ENCODE data around the gene PDGFRB. TPM values are rescaled to one million over a fixed set of nuclear protein-coding genes. Genes with fewer than 3 reads are reported as not detected.
A peak's percentile ranks its signal among the peaks of the same experiment; 100 is the strongest.

The PDGFRB gene
- total RNA-seq, 4 donors from 2014 or later = 87.5 to 161 (median 113) TPM

GRCh38 chr5:150146862-150147601 lies 8.6 kb downstream of the PDGFRB start:
- Histone ChIP-seq H3K4me3 (peak overlapping the region in 1 of 2 donors; percentile 25), H3K9me3 (no peaks in the 10 kb centered on the region), H3K4me1 (peaks cover 7 to 100% (median 50%) of the 10 kb centered on the region in 3 donors), H3K36me3 (peaks cover 0 to 11% of the 10 kb centered on the region in 2 donors), H3K27ac (peak overlapping the region in 3 of 4 donors; percentile 65 to 90 (median 83)), H3K27me3 (no peaks in the 10 kb centered on the region)
- WGBS, 2 donors (ENCODE audit: low coverage in 1 of 2) = 69% methylated on average over 3 of the region's 14 CpGs; no CpG with 5 or more reads in 1 of the 2 donors
- ATAC-seq = no peak
- TF ChIP-seq EP300 (IDR thresholded peaks at IDR 0.05) = no peak
- no peak for TF ChIP-seq CTCF (IDR thresholded peaks at IDR 0.05)
- no peak for TF ChIP-seq POLR2A (IDR thresholded peaks at IDR 0.05)
- TF ChIP-seq POLR2AphosphoS5 (IDR thresholded peaks at IDR 0.05) = no peak

- no peaks in the 10 kb centered on the region for H3K27me3 ChIP-seq
- peak overlapping the region in 3 of 4 donors; percentile 65 to 90 (median 83) for H3K27ac ChIP-seq
- no peaks in the 10 kb centered on the region for H3K9me3 ChIP-seq
- no peak overlapping the region for H3K4me3 ChIP-seq
- peaks cover 14 to 100% (median 55%) of the 10 kb centered on the region in 3 donors for H3K4me1 ChIP-seq
- H3K36me3 ChIP-seq = peaks cover 0 to 10% of the 10 kb centered on the region in 2 donors
- TF ChIP-seq CTCF (IDR thresholded peaks at IDR 0.05) = no peak
- TF ChIP-seq EP300 (IDR thresholded peaks at IDR 0.05) = no peak
- no peak for TF ChIP-seq POLR2A (IDR thresholded peaks at IDR 0.05)
- no peak for TF ChIP-seq POLR2AphosphoS5 (IDR thresholded peaks at IDR 0.05)
- WGBS, 2 donors (ENCODE audit: low coverage in 1 of 2) = 94 to 96% methylated on average over 3 to 4 of the region's 5 CpGs
- ATAC-seq = no peak
These were observed 9.4 kb downstream of the PDGFRB start for GRCh38 chr5:150146235-150146634.

- no peaks in the 10 kb centered on the region for H3K27me3 ChIP-seq
- no peaks in the 10 kb centered on the region for H3K36me3 ChIP-seq
- TF ChIP-seq POLR2AphosphoS5 (IDR thresholded peaks at IDR 0.05) (no peak), EP300 (IDR thresholded peaks at IDR 0.05) (no peak), CTCF (IDR thresholded peaks at IDR 0.05) (no peak), POLR2A (IDR thresholded peaks at IDR 0.05) (no peak)
- ATAC-seq = no peak
- peaks cover 20 to 100% (median 66%) of the 10 kb centered on the region in 3 donors for H3K4me1 ChIP-seq
- H3K9me3 ChIP-seq = no peaks in the 10 kb centered on the region
- H3K27ac ChIP-seq = peak overlapping the region; percentile 79 to 90 (median 86)
- H3K4me3 ChIP-seq = peak overlapping the region in 1 of 2 donors; percentile 35
- WGBS, 2 donors (ENCODE audit: low coverage in 1 of 2) = 43 to 45% methylated on average over 3 of the region's 4 CpGs
These were observed 10.8 kb downstream of the PDGFRB start for GRCh38 chr5:150144879-150145278.

GRCh38 chr5:150144246-150144801 lies 11.3 kb downstream of the PDGFRB start:
- Histone ChIP-seq H3K4me1 (peaks cover 23 to 100% (median 72%) of the 10 kb centered on the region in 3 donors), H3K27me3 (no peaks in the 10 kb centered on the region), H3K9me3 (no peaks in the 10 kb centered on the region), H3K27ac (peak overlapping the region; percentile 79 to 90 (median 86)), H3K36me3 (no peaks in the 10 kb centered on the region), H3K4me3 (peak overlapping the region in 1 of 2 donors; percentile 35)
- 20 to 40% methylated on average over 5 to 7 of the region's 14 CpGs for WGBS, 2 donors (ENCODE audit: low coverage in 1 of 2)
- peak; percentile 5 for ATAC-seq
- no peak for TF ChIP-seq POLR2A (IDR thresholded peaks at IDR 0.05)
- no peak for TF ChIP-seq CTCF (IDR thresholded peaks at IDR 0.05)
- peak; percentile 52 for TF ChIP-seq POLR2AphosphoS5 (IDR thresholded peaks at IDR 0.05)
